Superior temporal gyrus (tissue), 1 donor: ENCODE results near the gene SNAI1.
A peak's percentile ranks its signal among the peaks of the same experiment; 100 is the strongest.

Source experiments
- DNase-seq: peaks from one replicate; pipeline ENCODE4 v3.0.0-alpha.2; 2016; ENCODE audit errors: extremely low spot score

The SNAI1 gene

DNA sequence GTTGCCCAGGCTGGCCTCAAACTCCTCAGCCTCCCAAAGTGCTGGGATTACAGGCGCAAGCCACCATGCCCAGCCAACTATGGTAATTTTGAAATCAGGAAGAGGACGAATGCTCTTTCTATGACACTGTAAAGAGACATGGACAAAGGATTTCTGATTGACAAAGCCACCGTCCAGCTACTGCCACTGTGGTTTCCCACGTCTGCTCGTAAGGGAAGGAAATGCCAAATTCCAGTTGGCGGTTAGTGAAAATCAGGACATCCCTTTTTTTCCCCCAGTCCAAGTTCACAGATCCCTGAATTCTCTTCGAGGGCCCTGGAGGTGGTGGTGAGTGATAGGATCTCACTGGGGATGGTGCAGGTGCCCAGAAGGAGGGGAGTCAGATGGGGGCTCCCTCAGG, 31.2 kb downstream of the SNAI1 start:
- no peak for DNase-seq

DNA sequence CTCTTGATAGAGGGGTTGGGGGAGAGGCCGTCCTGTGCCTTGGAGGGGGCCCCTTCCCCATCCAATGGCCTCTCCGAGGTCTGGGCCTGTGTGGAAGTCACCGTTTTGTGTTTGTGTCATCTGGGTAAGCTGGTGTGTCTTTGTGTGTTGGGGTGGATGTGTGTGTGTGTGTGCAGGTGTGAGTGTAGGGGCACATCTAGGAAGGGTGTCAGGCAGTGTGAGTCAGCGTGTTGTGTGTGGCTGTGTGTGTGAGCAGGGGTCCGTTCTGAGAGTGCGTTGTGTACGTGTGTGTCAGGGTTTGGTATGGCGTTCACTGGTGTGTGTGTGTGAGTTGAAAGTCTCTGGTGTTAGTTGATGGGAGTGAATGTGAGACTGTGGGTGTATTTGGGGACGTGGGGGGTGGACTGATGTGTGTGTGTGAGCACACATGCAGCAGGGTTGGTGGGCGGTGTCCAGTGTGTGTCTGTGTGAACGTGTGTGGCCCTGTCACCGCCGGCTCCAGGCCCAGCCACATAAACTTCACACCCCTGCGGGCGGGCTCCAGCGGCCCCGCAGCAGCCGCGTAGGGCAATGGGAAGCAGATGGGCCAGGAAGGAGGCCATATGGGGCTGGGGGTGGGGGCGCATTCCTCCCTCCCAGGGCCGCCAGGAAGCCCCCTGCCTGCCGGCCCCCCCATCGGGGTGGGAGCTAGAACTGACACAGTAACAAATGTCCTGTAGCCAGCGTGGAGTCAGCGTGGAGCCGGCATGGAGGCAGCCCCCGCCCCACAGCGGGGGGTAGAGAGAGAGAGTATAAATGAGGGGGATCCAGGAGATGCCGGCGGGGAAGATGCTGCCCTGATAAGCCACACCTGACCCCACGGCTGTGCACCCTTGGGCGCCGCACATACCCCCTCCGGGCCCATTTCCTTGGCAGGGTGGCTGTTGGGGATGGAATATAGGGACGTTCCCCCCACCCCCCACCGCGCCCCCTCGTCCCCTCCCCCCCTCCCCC, 32.1 kb downstream of the SNAI1 start:
- no peak for DNase-seq

DNA sequence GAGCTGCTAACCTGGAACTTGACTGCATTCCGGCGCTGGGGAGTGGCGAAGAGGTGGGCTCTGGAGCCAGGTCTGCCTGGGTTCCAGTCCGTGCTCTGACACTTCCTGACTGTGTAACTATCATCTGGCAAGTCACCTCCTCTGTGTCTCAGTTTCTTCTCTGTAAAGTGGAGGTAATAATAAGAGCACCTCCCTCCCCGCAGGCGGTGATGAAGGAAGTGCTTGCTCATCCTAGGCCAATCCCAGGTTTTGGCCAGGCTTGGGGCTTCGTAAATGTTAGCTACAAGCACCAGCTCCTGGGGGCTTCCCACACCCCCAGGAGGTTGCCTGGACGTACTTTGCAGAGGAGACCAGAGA, 32.8 kb downstream of the SNAI1 start:
- no peak for DNase-seq

DNA sequence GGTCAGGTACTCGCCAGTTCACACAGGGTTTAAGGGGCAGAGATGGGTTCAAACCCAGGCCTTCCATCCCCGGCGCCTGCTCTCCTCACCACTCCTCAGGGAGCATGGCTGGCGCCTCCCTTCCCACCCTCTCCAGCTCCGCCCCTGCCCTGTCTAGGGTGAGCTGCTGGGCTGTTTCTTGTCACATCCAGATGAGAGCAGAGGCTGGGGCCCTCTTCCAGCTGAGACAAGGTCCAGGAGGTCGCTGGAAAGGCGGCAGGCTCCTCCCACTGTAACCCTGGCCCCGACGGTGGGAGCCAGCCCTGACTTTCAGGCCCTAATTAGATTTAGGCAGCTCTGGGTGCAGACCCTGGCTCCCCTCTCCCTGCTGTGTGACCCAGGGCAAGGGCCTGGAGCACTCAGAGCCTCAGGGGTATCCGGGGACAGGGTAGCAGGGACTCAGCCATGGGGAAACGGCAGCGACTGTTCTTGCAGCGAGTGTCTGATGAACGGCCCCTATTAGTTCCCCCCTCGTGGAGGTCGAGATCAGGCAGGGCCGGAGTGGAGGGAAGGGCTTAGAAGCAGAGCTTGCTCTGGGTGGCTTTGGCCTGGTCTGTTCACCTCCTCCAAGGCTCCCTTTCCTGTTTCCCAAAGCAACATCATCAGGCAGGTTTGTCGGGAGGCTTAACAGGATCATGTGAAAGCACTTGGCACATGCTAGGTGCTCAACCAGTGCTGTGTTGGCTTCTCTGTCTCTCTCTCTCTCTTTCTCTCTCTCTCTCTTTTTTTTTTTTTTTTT, 33.4 kb downstream of the SNAI1 start:
- no peak for DNase-seq

DNA sequence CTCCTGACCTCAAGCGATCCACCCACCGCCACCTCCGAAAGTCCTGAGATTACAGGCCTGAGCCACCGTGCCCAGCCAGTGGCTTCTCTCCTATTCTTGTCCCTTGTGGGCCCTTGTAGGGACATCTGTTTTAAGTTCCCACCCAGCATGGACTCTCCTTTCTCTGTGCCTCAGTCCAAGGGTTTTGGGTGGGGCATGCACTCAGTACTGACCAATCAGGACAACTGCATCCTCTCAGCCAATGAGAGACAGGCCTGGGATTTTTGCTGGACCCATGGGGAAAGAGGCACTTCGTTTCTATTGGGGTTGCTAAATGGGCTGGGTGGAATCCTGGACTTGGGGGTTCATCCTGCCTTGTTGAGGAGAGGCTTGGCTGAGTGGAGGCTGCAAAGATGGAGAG, 34.4 kb downstream of the SNAI1 start:
- no peak for DNase-seq

DNA sequence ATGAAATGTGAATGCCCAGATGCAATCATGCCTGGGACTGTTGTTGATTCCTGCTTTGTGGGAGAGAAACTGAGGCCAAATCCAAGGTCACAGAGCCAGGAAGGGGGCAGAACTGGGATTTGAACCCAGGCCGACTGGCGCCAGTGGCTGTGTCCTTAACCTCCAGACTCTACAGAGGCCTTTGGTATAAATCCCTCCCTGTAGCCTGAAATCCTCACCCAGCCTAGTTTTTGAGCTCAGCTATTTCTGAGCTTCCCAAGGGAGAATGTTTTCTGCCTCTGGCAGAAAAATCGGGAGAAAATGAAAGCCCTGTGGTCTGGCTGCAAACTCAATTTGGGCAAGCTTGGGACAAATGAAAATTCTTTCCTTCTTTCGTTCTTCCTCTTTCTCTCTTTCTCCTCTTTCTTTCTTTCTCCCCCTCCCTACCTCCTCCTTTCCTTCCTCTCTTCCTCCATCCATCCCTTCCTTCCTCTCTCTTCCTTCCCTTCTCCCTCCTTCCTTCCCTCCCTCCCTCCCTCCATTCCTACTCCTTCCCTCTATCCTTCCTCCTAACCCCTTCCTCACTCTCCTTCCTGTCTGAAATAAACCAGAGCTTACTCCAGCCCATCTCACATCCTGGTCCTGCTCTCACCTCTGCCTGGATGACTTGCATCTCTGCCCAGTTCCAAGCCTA, 34.9 kb downstream of the SNAI1 start:
- no peak for DNase-seq

DNA sequence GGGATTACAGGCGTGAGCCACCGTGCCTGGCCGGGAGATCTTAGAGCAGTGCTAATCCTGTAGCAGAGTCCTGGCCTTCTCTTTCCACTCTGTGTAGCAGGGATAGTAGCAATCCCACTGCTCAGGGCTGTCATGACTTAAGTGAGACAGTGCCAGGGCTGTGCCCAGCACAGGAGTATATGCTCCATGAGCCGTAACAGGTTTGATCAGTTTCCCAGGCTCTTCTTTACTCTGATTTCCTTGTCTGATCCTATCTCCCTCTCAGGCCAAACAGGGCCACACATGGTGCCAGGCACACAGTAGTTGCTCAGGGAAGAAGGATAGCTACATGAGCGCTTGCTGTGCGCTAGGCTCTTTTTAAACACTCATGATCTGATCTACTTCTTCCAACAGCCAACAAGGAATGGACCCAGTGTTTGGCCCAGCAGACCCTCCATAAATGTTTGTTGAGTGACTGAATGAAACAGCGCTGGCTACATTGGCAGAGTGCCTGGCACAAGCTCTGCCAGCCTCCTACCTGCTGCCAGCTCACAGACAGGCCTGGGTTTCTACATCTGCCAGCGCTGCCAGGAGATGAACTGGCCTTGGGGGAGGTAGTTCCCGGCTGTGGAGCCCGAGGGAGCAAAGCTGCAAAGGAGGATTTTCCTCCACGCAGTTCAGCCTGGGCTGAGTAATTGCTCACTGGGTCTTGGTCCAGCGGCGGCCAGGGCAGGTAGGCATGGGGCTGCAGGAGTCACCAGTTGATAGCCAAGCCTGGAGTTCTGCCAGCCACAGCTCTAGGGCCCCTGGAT, 36.9 kb downstream of the SNAI1 start:
- DNase-seq, result no peak

DNA sequence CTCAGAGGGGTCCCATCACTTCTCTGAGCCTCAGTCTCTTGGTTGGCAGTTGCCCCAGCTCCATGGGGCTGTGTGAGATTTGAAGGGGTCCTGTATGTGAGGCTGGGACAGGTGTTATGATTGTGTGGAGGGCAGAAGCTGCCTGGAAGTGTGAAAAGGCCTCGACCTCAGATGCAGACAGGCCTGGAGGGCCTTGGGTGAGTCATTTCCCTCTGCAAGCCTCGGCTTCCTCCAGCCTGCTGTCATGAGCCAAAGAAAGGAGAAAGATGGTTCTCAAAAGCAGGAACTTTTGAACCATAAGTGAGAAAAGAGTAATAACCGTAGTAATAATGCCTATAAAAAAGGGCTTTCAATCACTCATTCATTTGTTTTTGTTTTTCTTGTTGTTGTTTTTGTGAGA, 37.5 kb downstream of the SNAI1 start:
- no peak for DNase-seq

DNA sequence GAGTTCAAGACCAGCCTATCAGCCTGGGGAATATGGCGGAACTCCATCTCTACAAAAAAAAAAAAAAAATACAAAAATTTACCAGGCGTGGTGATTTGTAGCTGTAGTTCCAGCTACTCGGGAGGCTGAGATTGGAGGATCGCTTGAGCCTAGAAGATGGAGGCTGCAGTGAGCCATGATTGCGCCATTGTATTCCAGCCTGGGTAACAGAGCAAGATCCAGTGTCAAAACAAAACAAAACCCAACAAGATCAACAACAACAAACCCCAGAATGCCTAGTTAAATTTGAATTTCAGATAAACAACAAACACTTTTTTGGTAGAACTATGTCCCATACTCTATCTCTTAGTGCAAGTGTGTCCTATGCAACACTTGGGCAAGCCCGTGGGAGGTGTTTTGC, 39.9 kb downstream of the SNAI1 start:
- no peak for DNase-seq

DNA sequence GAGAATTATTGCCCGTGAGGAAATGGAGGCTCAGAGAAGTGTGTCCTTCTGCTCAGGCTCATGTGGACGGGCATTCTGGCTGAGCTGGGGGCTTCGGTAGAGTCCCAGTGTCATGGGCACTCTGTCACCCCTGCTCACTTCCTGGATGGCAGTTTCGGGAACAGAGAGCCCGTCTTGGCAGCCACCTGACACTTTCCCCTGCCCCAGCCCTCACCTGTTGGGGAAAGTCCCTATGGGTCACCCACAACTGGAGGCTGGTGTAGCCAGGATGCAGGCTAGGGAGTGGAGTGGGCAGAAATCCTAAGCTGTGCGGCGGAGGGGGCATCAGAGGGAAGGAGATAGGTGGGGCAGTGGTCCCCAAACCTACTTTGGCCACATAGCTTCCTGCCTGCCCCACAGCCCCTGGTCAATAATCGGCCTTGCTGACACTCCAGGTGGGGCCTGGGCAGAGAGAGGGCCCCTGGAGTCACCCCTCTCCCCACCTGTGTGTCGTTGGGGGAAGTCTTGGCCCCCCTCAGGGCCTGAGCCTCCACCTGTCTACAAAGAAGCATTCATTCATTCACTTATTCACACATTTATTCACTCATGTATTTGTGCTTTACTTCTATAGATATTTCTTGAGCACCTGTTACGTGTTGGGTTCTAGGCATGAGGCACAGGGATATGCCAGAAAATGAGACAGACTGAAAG, 40.5 kb downstream of the SNAI1 start:
- no peak for DNase-seq

DNA sequence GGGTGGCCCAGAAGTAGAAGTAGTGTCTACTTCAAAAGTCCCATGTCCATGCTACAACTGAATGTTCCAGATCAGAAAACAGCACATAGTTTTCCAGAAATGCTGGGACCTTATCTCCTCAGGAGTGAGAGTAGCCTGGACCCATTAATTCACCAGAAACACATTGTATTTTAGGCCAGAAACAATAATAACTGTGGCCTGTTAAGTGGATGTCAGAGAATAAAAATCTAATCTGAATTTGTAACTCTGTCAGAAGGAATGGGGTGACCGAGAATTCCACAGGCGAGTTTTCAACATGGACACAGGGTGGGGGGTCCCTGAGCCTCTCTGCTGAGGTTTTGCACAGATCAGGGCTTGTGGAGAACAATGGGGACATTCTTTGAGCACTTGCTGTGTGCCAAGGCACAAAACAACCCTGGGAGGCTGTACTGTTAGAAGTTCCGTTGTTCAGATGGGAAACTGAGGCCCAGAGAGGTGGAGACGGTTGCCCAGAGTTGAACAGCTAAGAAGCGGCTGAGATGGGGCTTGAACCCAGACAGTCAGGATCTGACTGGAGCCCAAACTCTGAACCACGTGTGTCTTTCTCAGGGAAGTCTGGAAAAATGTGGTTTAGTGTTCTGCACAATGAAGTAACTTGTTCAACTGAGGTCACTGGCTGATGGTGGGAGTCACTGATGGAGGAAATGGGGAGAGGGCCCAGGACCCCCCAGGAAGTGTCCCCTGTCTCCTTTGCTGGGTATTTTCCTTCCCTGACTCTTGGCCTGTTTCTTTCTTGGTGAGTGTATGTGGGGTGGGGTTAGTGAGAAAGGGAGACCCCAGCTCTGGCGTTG, 44.2 kb downstream of the SNAI1 start:
- DNase-seq, result no peak

DNA sequence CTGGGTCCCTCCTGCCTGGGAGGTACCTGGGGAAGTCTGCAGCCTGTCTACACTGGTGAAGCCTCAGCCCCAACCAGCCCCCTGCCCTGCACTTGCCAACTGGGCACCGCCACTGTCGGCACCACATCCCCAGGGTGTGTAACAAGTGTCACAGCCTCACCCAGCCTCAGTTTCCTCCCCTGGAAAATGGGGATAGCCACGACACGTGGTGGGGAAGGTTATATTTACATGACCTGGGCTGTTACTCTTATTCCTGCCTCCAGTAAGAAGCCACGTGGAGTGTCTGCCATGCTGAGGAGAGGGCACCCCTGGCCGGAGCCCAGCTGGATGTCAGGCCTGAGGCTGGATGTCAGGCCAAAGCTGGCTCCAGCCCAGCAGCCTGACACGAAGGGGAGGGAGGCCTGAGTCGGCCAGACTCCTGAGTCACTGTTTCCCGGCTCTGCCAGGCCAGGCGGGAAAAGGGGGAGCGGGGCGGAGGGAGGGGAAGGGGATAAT, 44.9 kb downstream of the SNAI1 start:
- DNase-seq, result peak; percentile 24

DNA sequence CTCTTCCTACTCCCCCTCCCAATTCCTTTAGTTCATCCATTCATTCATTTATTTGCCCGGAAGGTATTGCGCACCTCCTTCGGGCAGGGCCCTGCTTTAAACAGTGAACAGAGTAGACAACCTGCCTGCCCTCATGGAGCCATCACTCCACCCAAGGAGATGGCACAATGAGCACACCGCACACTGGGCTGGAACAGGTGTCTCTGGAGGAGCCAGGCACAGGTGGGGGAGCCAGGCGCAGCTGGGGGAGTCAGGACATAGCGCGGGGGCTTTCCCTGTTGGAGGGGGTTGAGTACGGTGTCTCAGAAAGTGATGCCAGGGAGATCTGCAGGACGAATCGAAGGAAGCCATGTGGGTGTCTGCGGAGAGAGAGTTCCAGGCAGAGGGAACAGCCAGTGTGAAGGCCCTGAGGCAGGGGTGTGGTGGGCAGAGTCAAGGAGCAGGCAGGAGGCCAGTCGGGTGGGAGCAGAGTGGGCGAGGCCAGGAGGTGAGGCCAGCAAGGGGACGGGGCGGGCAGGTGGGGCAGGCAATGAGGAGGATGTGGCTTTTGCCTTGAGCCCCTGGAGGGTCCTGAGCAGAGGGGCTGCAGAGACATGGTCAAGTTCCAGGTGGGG, 46.4 kb downstream of the SNAI1 start:
- no peak for DNase-seq

DNA sequence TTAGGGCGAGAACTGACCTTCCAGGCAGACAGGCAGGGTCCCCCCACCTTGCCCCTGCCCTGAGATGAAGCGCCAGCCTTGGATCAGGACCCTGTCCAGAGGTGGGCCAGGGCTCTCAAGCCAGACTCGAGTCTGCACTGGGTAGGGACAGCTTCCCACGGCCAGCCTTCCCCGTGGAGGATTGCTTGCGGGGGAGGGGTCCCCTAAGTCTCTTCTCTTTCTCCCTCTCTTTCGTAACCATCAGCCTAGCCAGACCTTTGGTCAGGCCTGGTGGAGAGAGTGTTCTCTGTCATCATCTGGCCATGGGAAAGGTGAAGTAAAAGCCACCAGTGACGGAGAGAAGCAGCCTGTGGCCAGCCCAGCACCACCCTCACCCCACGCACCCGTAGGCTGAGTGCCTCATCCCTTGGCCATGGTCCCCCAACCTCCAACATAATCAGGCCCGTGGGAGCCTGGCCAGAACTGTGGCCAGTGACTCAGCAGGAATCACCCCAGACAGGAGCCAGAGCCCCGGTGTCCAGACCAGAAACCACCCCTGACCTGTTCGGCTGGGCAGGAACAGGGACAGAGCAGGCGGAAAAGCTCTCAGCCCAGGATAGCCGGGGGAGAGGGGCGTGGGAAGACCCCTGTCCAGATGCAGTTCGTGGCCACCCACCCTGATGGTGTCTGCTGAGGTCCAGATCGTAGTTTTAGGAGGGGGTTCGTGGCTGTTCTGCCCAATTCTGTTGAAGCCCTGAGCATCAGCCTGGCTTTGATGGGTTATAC, 47.1 kb downstream of the SNAI1 start:
- DNase-seq, result no peak

DNA sequence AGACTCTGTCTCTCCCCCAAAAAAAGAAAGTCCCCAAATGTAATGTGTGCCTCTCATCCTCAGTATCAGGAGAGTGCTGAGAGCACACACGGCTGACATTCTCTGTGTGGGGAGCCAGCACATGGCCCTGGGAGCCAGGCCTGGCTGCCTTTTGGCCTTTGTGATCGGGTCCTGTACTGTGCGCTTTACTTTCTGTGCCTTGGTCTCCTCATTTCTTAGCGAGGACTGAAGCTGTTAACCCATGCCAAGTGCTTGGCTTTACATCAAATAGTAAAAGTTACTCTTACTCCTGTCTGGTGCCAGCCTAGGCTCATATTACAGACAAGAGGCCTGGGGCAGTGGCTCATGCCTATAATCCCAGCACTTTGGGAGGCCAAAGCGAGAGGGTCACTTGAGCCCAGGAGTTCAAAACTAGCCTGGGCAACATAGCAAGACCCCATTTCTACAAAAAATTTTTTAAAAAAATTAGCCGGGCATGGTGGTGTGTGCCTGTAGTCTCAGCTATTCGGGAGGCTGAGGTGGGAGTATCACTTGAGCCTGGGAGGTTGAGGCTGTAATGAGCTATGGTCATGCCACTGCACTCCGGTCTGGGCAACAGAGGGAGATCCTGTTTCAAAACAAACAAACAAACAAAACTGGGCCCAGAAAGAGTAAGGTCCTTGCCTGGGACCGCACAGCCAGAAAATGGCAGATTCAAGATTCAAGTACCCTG, 50.3 kb downstream of the SNAI1 start:
- no peak for DNase-seq

DNA sequence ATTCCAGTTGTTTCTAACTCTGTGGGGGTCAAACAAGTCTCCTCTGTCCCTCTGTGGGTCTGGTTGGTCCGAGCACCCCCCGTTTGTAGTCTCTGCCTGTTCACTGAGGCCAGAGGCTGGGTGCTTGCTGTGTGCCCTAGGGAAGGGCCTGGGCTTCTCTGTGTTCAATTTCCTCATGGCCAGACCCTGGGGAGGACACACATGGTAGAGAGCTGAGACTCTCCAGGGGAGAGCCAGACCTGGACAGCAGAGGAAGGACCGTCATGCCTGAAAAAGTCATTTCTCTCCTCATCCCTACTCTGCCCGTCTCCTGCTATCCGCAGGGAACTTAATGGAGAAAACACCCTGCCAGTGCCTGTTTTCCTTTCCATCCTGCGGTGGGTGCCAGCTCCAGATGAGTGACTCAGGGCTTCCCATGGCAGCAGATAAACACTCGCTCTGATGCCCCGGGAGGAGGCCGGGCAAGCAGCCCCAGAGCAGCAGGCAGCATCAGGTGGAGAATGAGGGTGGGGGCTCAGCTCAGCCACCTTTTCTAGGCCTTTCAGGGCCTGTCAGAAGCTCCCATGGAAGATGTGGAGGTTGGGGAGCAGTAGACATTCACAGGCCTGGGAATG, 51.9 kb downstream of the SNAI1 start:
- DNase-seq, result no peak

DNA sequence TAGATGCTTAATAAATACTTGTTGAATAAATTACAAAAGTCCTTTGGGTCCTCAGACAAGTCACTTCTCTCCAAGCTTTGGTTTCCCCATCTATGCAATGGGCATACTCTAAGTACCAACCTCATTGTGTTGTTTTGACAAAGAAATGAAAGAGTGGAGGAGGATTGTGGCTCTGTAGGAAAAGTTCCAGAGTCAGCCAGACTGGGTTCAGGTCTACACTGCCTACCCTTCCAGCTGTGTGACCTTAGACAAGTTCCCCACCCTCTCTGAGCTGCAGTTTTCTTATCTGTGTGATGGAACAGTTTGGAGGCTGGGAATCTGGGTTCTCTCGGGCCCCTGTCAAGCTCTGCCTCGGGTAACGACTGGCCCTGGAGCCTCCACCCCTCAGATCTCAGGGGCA, 53.9 kb downstream of the SNAI1 start:
- no peak for DNase-seq

DNA sequence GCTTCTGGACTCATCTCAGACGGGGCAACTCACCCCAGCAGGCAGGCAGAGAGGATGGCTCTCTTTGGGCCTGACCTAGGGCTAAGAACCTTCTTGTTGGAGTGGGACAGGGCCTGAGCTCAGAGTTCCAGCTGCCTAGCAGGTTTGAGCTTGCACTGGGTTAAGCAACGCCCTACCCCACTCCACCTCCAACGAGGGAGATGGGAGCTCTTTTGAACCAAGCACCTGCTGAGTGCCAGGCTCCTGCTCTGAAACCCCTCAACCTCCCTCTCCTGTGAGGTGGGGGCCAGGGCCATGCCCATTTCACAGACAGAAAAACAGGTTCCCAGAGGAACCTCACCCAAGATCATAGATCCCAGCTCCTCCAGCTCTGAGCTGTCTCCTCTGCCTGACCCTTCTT, 54.3 kb downstream of the SNAI1 start:
- DNase-seq, result no peak
